Measurements from ENCODE around the gene CLIC3. TPM values are rescaled to one million over a fixed set of nuclear protein-coding genes. Genes with fewer than 3 reads are reported as not detected.

Gene CLIC3
- total RNA-seq, 2 experiments from 2014 or later: 2.1 to 2.8 TPM

- ATAC-seq (ENCODE audit: poor library complexity): no peak
- POLR2A ChIA-PET: interaction anchor here (1.2 to 1.3 kb wide), 2 partner anchors 45 to 87 kb away, joined by 3 to 4 read pairs; partner anchors contain the start of gene PAXX
- peaks cover 57% of the 10 kb centered on the region for H3K4me1 ChIP-seq (ENCODE audit: insufficient read depth, low read length)
Measured at GRCh38 chr9:136947028-136947891, 49.1 kb downstream of the CLIC3 start.

DNA sequence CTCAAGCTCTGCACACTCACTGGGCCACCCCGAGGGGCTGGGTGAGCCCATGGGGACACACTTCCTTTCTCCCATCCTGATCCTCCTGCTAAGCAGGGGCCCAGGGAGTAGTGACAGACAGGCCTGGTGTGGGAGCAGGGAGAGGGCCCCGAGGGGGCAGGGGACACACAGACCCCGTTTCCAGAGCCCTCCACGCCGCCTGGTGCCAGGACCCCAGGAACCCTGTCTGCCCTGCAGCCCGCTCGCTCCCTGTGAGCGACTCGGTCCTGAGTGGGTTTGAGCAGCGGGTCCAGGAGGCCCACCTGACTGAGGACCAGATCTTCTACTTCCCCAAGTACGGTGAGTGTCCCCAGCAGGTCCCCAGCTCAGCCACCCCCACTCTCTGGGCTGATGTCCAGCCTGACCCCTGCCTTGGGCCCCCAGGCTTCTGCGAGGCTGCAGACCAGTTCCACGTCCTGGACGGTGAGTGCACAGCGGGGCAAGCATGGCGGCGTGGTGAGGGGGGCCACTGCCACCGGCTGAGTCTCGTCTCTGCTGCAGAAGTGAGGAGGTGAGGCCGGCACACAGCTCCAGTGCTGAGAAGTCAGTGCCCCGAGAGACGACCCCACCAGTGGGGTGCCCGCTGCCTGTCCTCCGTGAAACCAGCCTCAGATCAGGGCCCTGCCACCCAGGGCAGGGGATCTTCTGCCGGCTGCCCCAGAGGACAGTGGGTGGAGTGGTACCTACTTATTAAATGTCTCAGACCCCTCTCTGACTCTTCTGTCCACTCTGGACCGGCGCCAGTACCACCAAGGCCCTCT, 49.9 kb downstream of the CLIC3 start:
- DNase-seq (peak in 1 of 14 experiments; percentile 5), ATAC-seq (ENCODE audit: poor library complexity) (no peak)
- Histone ChIP-seq H3K4me1 (ENCODE audit: insufficient read depth, low read length) (peaks cover 62% of the 10 kb centered on the region), H3K27ac (ENCODE audit: low read depth in 1 of 2, low read length in 2 of 2) (no peak overlapping the region), H3K27me3 (ENCODE audit: control insufficient read depth in 1 of 2, insufficient read depth in 2 of 2, low read length in 2 of 2) (no peaks in the 10 kb centered on the region), H3K36me3 (ENCODE audit: insufficient read depth, low read length) (peaks cover 18% of the 10 kb centered on the region), H3K4me3 (ENCODE audit: low read length) (no peak overlapping the region), H3K9me3 (ENCODE audit: control insufficient read depth in 1 of 2, insufficient read depth in 1 of 2, low read length in 2 of 2) (no peaks in the 10 kb centered on the region)
- intact Hi-C loops (cut with DNase I, micrococcal nuclease): loop anchor here in 1 of 2 experiments (10.0 kb wide), 1 partner anchor 102 kb away; the partner anchor contains the start of genes AJM1 and PHPT1
- TF ChIP-seq, protein P1, sequence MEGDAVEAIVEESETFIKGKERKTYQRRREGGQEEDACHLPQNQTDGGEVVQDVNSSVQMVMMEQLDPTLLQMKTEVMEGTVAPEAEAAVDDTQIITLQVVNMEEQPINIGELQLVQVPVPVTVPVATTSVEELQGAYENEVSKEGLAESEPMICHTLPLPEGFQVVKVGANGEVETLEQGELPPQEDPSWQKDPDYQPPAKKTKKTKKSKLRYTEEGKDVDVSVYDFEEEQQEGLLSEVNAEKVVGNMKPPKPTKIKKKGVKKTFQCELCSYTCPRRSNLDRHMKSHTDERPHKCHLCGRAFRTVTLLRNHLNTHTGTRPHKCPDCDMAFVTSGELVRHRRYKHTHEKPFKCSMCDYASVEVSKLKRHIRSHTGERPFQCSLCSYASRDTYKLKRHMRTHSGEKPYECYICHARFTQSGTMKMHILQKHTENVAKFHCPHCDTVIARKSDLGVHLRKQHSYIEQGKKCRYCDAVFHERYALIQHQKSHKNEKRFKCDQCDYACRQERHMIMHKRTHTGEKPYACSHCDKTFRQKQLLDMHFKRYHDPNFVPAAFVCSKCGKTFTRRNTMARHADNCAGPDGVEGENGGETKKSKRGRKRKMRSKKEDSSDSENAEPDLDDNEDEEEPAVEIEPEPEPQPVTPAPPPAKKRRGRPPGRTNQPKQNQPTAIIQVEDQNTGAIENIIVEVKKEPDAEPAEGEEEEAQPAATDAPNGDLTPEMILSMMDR (IDR thresholded peaks at IDR 0.05): no peak
- ChIA-PET CTCF (interaction anchor here (2.1 to 2.2 kb wide), 2 partner anchors 83 to 89 kb away, joined by 6 to 13 read pairs; no protein-coding TSS in a partner anchor), POLR2A (no interaction called here)
- Mint-ChIP-seq H3K4me3 (peak overlapping the region; percentile 34), H3K27me3 (no peaks in the 10 kb centered on the region), H3K9me3 (no peaks in the 10 kb centered on the region), H3K36me3 (ENCODE audit: low read depth) (peaks cover 12% of the 10 kb centered on the region), H3K4me1 (ENCODE audit: low read depth) (peaks cover 10% of the 10 kb centered on the region), H3K27ac (no peak overlapping the region)

More at GRCh38 chr9:136947028-136947891, 49.1 kb downstream of the CLIC3 start:
- H3K27me3 ChIP-seq (ENCODE audit: control insufficient read depth in 1 of 2, insufficient read depth in 2 of 2, low read length in 2 of 2): no peaks in the 10 kb centered on the region
- TF ChIP-seq, protein P1 (IDR thresholded peaks at IDR 0.05): no peak
- no peaks in the 10 kb centered on the region for H3K9me3 ChIP-seq (ENCODE audit: control insufficient read depth in 1 of 2, insufficient read depth in 1 of 2, low read length in 2 of 2)
- no peak overlapping the region for H3K27ac ChIP-seq (ENCODE audit: low read depth in 1 of 2, low read length in 2 of 2)
- Mint-ChIP-seq H3K4me1 (ENCODE audit: low read depth) (peaks cover 10% of the 10 kb centered on the region), H3K27me3 (no peaks in the 10 kb centered on the region), H3K27ac (no peak overlapping the region), H3K9me3 (no peaks in the 10 kb centered on the region), H3K36me3 (ENCODE audit: low read depth) (peaks cover 5% of the 10 kb centered on the region), H3K4me3 (peak overlapping the region; percentile 34)
- H3K4me3 ChIP-seq (ENCODE audit: low read length): no peak overlapping the region
- intact Hi-C loops (cut with DNase I, micrococcal nuclease): loop anchor here in 1 of 2 experiments (10.0 kb wide), 1 partner anchor 102 kb away; the partner anchor contains the start of genes AJM1 and PHPT1
- CTCF ChIA-PET: interaction anchor here (1.2 to 2.2 kb wide), 4 partner anchors 74 to 88 kb away, joined by 3 to 13 read pairs (median 4); partner anchors contain the start of gene FUT7
- H3K36me3 ChIP-seq (ENCODE audit: insufficient read depth, low read length): peaks cover 10% of the 10 kb centered on the region
- DNase-seq: no peak

Data from CD4-positive, alpha-beta T cell (primary cell).